Activated CD4-positive, alpha-beta T cell treated with anti-CD3 and anti-CD28 coated beads for 48 hours (primary cell): Measurements from ENCODE around the gene RET.
"Not testable (repeated sequence)": the region's sequence is repeated elsewhere in the genome, so short reads cannot be mapped to it uniquely, and the experiment has no call there.

Experiments
- DNase-seq: peaks from one replicate; pipeline ENCODE4 v3.0.0-alpha.2; 2020

RET gene

GRCh38 chr10:43138021-43138756, 61.3 kb downstream of the RET start, which contains the start of gene CSGALNACT2:
Gene CSGALNACT2, plus strand, starts transcription at chr10:43138445. Its CDS starts 16,705 bp downstream, at chr10:43155150.
- peak; percentile 90 for DNase-seq

GRCh38 chr10:43138757-43139241, 61.9 kb downstream of the RET start:
- peak; percentile 72 for DNase-seq

- no peak for DNase-seq
Observed at GRCh38 chr10:43141421-43141820, 64.6 kb downstream of the RET start.

GRCh38 chr10:43145311-43145710, 68.4 kb downstream of the RET start:
- no peak for DNase-seq

GRCh38 chr10:43145936-43146335, 69.1 kb downstream of the RET start:
- not testable (repeated sequence) for DNase-seq

GRCh38 chr10:43151371-43151770, 74.5 kb downstream of the RET start:
- DNase-seq, result no peak

- DNase-seq, result no peak
Observed at GRCh38 chr10:43153901-43154300, 77.0 kb downstream of the RET start.

GRCh38 chr10:43155221-43155620, 78.4 kb downstream of the RET start:
- no peak for DNase-seq

GRCh38 chr10:43155741-43156140, 78.9 kb downstream of the RET start:
- DNase-seq, result no peak

- DNase-seq, result no peak
Observed at GRCh38 chr10:43156590-43157341, 79.9 kb downstream of the RET start.

- DNase-seq, result no peak
Observed at GRCh38 chr10:43158636-43159035, 81.8 kb downstream of the RET start.

- DNase-seq, result peak; percentile 63
Observed at GRCh38 chr10:43160046-43160920, 83.4 kb downstream of the RET start.

- peak; percentile 40 for DNase-seq
Observed at GRCh38 chr10:43160921-43161255, 84.0 kb downstream of the RET start.

- DNase-seq, result no peak
Observed at GRCh38 chr10:43162604-43163003, 85.7 kb downstream of the RET start.

GRCh38 chr10:43166207-43166879, 89.5 kb downstream of the RET start:
- DNase-seq, result no peak

GRCh38 chr10:43166880-43167497, 90.1 kb downstream of the RET start:
- DNase-seq, result no peak

- no peak for DNase-seq
Observed at GRCh38 chr10:43167498-43167889, 90.6 kb downstream of the RET start.

GRCh38 chr10:43170491-43170890, 93.6 kb downstream of the RET start:
- DNase-seq, result no peak

GRCh38 chr10:43172645-43173044, 95.8 kb downstream of the RET start:
- DNase-seq, result no peak

GRCh38 chr10:43173120-43173519, 96.3 kb downstream of the RET start:
- DNase-seq, result no peak

GRCh38 chr10:43174969-43175368, 98.1 kb downstream of the RET start:
- DNase-seq, result no peak

- DNase-seq, result no peak
Observed at GRCh38 chr10:43176271-43176670, 99.4 kb downstream of the RET start.
